KMS-11 (cell line): ENCODE measurements around the gene SLC12A8.
"Not testable (repeated sequence)": the region's sequence is repeated elsewhere in the genome, so short reads cannot be mapped to it uniquely, and the experiment has no call there.

ENCODE experiments used
- H2AFZ ChIP-seq: fragments of 200-600 bp; sonication (generic); 2 replicates; pipeline ENCODE4 v1.6.1; 2016; ENCODE audit warnings: antibody characterized with exemption, mixed run types, low read depth
- H3K27ac ChIP-seq: fragments of 200-600 bp; sonication (generic); 2 replicates; pipeline ENCODE4 v1.6.1; 2016; ENCODE audit warnings: mild to moderate bottlenecking, mixed run types
- H3K27me3 ChIP-seq: fragments of 200-600 bp; sonication (generic); 2 replicates; pipeline ENCODE4 v1.6.1; 2017; ENCODE audit warnings: mild to moderate bottlenecking, low read depth, mixed run types, moderate library complexity; ENCODE audit not compliant: insufficient read depth
- H3K36me3 ChIP-seq: fragments of 200-600 bp; sonication (generic); 2 replicates; pipeline ENCODE4 v1.6.1; 2017; ENCODE audit warnings: mild to moderate bottlenecking, mixed run types; ENCODE audit not compliant: insufficient read depth
- H3K4me1 ChIP-seq: fragments of 200-600 bp; sonication (generic); 2 replicates; pipeline ENCODE4 v1.6.1; 2016; ENCODE audit warnings: mild to moderate bottlenecking, low read depth, mixed run types; ENCODE audit not compliant: poor library complexity, severe bottlenecking
- H3K4me2 ChIP-seq: fragments of 200-600 bp; sonication (generic); 2 replicates; pipeline ENCODE4 v1.7.0; 2016; ENCODE audit warnings: mild to moderate bottlenecking, mixed run types
- H3K4me3 ChIP-seq: fragments of 200-600 bp; sonication (generic); IDR thresholded peaks from 2 replicates; pipeline ENCODE4 v1.6.1; 2017; ENCODE audit warnings: low read depth, low read length, mixed read lengths; ENCODE audit not compliant: insufficient read depth
- H3K79me2 ChIP-seq: fragments of 200-600 bp; sonication (generic); 2 replicates; pipeline ENCODE4 v1.6.1; 2016; ENCODE audit warnings: low read depth, mixed run types; ENCODE audit not compliant: insufficient read depth
- H3K9ac ChIP-seq: fragments of 200-600 bp; sonication (generic); 2 replicates; pipeline ENCODE4 v1.6.1; 2016; ENCODE audit warnings: mild to moderate bottlenecking, mixed run types
- H4K20me1 ChIP-seq: fragments of 200-600 bp; sonication (generic); 2 replicates; pipeline ENCODE4 v1.6.1; 2016; ENCODE audit warnings: mild to moderate bottlenecking, mixed run types; ENCODE audit not compliant: insufficient read depth
- CTCF ChIP-seq: fragments of 200-600 bp; sonication (generic); conservative IDR thresholded peaks from 2 replicates; pipeline ENCODE4 v1.6.1; 2017; ENCODE audit warnings: low read depth, mild to moderate bottlenecking, antibody characterized with exemption, low read length, moderate library complexity, mixed read lengths

Gene SLC12A8

GRCh38 chr3:125090649-125091048 is 121.9 kb downstream of the SLC12A8 start:
- H3K4me1 ChIP-seq: no peaks in the 10 kb centered on the region
- H4K20me1 ChIP-seq: no peaks in the 10 kb centered on the region
- H3K4me3 ChIP-seq: no peak overlapping the region
- no peaks in the 10 kb centered on the region for H3K79me2 ChIP-seq
- no peaks in the 10 kb centered on the region for H3K36me3 ChIP-seq
- no peaks in the 10 kb centered on the region for H3K27me3 ChIP-seq
- no peak for TF ChIP-seq CTCF
- H2AFZ ChIP-seq: no peak overlapping the region
- H3K9ac ChIP-seq: no peak overlapping the region
- no peak overlapping the region for H3K4me2 ChIP-seq
- no peak overlapping the region for H3K27ac ChIP-seq

- Histone ChIP-seq H3K79me2 (no peaks in the 10 kb centered on the region), H2AFZ (no peak overlapping the region), H3K27ac (no peak overlapping the region), H4K20me1 (no peaks in the 10 kb centered on the region), H3K4me3 (no peak overlapping the region), H3K4me2 (no peak overlapping the region), H3K9ac (no peak overlapping the region), H3K4me1 (no peaks in the 10 kb centered on the region), H3K27me3 (no peaks in the 10 kb centered on the region), H3K36me3 (no peaks in the 10 kb centered on the region)
- TF ChIP-seq CTCF: no peak
Observed at GRCh38 chr3:125087768-125088391, 124.7 kb downstream of the SLC12A8 start.

GRCh38 chr3:125085166-125085565 is 127.4 kb downstream of the SLC12A8 start:
- Histone ChIP-seq H3K36me3 (no peaks in the 10 kb centered on the region), H3K4me1 (no peaks in the 10 kb centered on the region), H3K27me3 (no peaks in the 10 kb centered on the region), H3K4me2 (no peak overlapping the region), H3K79me2 (no peaks in the 10 kb centered on the region), H3K4me3 (no peak overlapping the region), H4K20me1 (no peaks in the 10 kb centered on the region), H3K9ac (no peak overlapping the region), H3K27ac (no peak overlapping the region), H2AFZ (no peak overlapping the region)
- TF ChIP-seq CTCF: no peak

- H3K9ac ChIP-seq: no peak overlapping the region
- no peaks in the 10 kb centered on the region for H3K36me3 ChIP-seq
- TF ChIP-seq CTCF: no peak
- no peaks in the 10 kb centered on the region for H4K20me1 ChIP-seq
- H3K27me3 ChIP-seq: no peaks in the 10 kb centered on the region
- H3K79me2 ChIP-seq: no peaks in the 10 kb centered on the region
- H3K4me2 ChIP-seq: no peak overlapping the region
- H3K4me1 ChIP-seq: no peaks in the 10 kb centered on the region
- no peak overlapping the region for H3K27ac ChIP-seq
- H2AFZ ChIP-seq: no peak overlapping the region
- no peak overlapping the region for H3K4me3 ChIP-seq
Observed at GRCh38 chr3:125083776-125084175, 128.8 kb downstream of the SLC12A8 start.

GRCh38 chr3:125082339-125082738 is 130.2 kb downstream of the SLC12A8 start:
- H3K27ac ChIP-seq, H2AFZ ChIP-seq, H3K36me3 ChIP-seq, H3K27me3 ChIP-seq, H3K79me2 ChIP-seq, H3K9ac ChIP-seq, H4K20me1 ChIP-seq, H3K4me1 ChIP-seq, H3K4me2 ChIP-seq, H3K4me3 ChIP-seq: not testable (repeated sequence)
